Right atrium auricular region (tissue), 2 donors: Measurements from ENCODE around the gene MB. TPM values are rescaled to one million over a fixed set of nuclear protein-coding genes. Genes with fewer than 3 reads are reported as not detected.

Experiments
- DNase-seq: peaks from one replicate; pipeline ENCODE4 v3.0.0-alpha.2; 2019; ENCODE audit warnings: low spot score
- H3K27ac ChIP-seq, 2 donors: fragments of 200-600 bp; sonication (generic); 1 replicate in 1 of 2; 2 replicates in 1 of 2; pipeline ENCODE4 v1.5.1; 2016 to 2019
- H3K27me3 ChIP-seq, 2 donors: fragments of 200-600 bp; sonication (generic); one replicate each; pipeline versions ENCODE4 v1.5.1 to v1.6.0; 2017 to 2019
- H3K36me3 ChIP-seq: fragments of 200-600 bp; sonication (generic); one replicate; pipeline ENCODE4 v1.5.1; 2016
- H3K4me1 ChIP-seq, 2 donors: fragments of 200-600 bp; sonication (generic); one replicate each; pipeline versions ENCODE4 v1.5.1 to v1.6.0; 2017 to 2019
- H3K4me3 ChIP-seq, 2 donors: fragments of 200-600 bp; sonication (generic); 1 replicate in 1 of 2; 2 replicates in 1 of 2; pipeline ENCODE4 v1.5.1; 2017 to 2019; ENCODE audit warnings: mild to moderate bottlenecking in 1 of 2, moderate library complexity in 1 of 2
- H3K9me3 ChIP-seq, 2 donors: fragments of 200-600 bp; sonication (generic); one replicate each; pipeline ENCODE4 v1.5.1; 2019
- total RNA-seq, 2 donors: library from RNA; depleted of rRNA; stranded (reverse); fragments of >200 nt; gene quantifications; one replicate each; pipeline ENCODE4 v1.1.0, GENCODE V29; 2016
- TF ChIP-seq, protein P1 (sequence below), 2 donors: fragments of 200-600 bp; sonication (generic); IDR thresholded peaks; one replicate each; pipeline ENCODE4 v1.5.1; 2019; ENCODE audit warnings: antibody characterized with exemption in 2 of 2

The MB gene
- total RNA-seq, 2 donors from 2014 or later, result 6,650 to 9,762 TPM

DNA sequence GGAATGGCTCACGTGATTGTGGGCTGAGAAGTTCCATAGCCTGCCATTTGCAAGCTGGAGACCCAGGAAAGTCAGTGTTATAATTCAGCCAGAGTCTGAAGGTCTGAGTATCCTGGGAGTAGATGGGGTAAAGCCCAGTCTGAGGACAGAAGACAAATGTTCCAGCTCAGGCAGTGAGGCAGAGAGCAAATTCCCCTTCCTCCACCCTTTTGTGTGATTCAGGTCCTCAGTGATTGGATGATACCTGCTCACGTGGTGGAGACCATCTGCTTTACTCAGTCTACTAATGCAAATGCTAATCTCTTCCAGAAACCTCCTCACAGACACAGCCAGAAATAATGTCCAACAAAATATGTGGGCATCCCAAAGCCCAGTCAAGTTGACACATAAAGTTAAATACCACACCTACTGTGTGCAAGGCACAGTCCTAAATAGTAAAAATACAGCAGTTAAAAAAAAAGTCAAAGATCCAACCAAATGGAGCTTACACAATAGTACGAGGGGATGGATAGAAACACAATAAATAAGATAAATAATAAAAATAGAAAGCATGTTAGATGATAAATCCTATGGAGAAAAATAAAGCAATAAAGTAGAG lies 17.9 kb upstream of the MB start:
- Histone ChIP-seq H3K9me3 (no peaks in the 10 kb centered on the region), H3K36me3 (no peaks in the 10 kb centered on the region), H3K4me1 (peaks cover 0 to 23% of the 10 kb centered on the region in 2 donors), H3K4me3 (no peak overlapping the region), H3K27me3 (no peaks in the 10 kb centered on the region), H3K27ac (no peak overlapping the region)
- no peak for DNase-seq
- TF ChIP-seq, protein P1, sequence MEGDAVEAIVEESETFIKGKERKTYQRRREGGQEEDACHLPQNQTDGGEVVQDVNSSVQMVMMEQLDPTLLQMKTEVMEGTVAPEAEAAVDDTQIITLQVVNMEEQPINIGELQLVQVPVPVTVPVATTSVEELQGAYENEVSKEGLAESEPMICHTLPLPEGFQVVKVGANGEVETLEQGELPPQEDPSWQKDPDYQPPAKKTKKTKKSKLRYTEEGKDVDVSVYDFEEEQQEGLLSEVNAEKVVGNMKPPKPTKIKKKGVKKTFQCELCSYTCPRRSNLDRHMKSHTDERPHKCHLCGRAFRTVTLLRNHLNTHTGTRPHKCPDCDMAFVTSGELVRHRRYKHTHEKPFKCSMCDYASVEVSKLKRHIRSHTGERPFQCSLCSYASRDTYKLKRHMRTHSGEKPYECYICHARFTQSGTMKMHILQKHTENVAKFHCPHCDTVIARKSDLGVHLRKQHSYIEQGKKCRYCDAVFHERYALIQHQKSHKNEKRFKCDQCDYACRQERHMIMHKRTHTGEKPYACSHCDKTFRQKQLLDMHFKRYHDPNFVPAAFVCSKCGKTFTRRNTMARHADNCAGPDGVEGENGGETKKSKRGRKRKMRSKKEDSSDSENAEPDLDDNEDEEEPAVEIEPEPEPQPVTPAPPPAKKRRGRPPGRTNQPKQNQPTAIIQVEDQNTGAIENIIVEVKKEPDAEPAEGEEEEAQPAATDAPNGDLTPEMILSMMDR (IDR thresholded peaks at IDR 0.05), result no peak

DNA sequence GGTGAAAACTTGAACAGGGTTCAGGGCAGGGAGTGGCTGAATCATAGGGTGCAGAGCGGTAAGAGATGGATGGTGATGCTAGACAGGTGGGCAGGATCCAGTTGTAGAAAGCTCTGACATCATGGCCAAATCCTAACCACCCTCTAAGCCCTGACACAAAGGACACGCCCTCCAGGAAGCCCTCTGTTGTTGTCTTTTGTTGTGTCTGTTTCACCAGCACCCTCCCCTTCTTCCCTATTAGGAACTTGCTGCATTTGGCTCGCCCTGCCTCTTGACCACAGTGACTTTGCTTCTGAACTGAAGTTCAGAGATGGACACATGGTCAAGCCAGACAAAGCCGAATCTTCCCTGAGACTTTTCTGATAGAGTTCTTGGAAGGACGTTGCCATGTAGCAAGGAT lies 16.9 kb upstream of the MB start:
- H3K4me3 ChIP-seq, result no peak overlapping the region
- TF ChIP-seq, protein P1 (IDR thresholded peaks at IDR 0.05), result no peak
- DNase-seq, result no peak
- H3K9me3 ChIP-seq, result no peaks in the 10 kb centered on the region
- H3K27ac ChIP-seq, result no peak overlapping the region
- no peaks in the 10 kb centered on the region for H3K36me3 ChIP-seq
- H3K4me1 ChIP-seq, result peaks cover 0 to 25% of the 10 kb centered on the region in 2 donors
- H3K27me3 ChIP-seq, result no peaks in the 10 kb centered on the region

DNA sequence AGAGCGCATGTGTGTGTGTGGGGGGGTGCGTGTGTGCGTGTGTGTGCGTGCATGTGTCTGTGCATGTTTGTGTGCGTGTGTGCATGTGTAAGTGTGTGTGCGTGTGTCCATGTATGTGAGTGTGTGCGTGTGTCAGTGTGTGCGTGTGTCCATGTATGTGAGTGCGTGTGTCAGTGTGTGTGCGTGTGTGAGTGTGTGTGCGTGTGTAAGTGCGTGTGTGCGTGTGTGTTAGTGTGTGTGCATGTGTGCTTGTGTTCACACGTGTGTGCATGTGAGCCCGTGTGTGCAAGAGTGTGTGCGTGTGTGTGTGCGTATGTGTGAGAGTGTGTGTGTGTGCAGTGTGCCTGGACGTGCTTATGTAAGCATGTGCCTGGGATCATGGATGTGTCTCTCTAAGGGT lies 16.4 kb upstream of the MB start:
- peaks cover 0 to 20% of the 10 kb centered on the region in 2 donors for H3K4me1 ChIP-seq
- H3K9me3 ChIP-seq, result no peaks in the 10 kb centered on the region
- no peak overlapping the region for H3K4me3 ChIP-seq
- no peaks in the 10 kb centered on the region for H3K27me3 ChIP-seq
- DNase-seq, result no peak
- H3K36me3 ChIP-seq, result no peaks in the 10 kb centered on the region
- TF ChIP-seq, protein P1 (IDR thresholded peaks at IDR 0.05), result no peak
- H3K27ac ChIP-seq, result no peak overlapping the region

DNA sequence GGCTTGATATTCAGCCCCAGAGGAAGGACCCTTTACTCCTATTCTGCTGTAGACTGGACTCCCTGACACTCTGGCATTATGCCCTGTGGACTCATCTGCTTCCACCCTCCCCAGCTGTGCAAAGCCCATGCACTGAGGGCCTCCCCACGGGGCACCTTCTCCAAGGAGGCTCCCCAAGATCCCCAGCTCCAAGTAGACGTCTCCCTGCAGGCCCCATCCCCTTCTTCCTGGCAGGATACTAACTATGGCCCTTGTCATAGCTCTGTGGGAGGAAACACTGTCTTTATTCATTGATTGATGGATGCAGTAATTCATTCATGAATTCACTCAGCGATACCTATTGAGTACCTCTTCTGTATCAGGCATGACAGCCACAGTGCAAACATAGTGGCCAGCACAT lies 15.8 kb upstream of the MB start:
- H3K4me1 ChIP-seq, result peaks cover 0 to 14% of the 10 kb centered on the region in 2 donors
- H3K36me3 ChIP-seq, result no peaks in the 10 kb centered on the region
- H3K9me3 ChIP-seq, result no peaks in the 10 kb centered on the region
- H3K27me3 ChIP-seq, result no peaks in the 10 kb centered on the region
- no peak overlapping the region for H3K4me3 ChIP-seq
- TF ChIP-seq, protein P1 (IDR thresholded peaks at IDR 0.05), result no peak
- DNase-seq, result no peak
- H3K27ac ChIP-seq, result no peak overlapping the region

DNA sequence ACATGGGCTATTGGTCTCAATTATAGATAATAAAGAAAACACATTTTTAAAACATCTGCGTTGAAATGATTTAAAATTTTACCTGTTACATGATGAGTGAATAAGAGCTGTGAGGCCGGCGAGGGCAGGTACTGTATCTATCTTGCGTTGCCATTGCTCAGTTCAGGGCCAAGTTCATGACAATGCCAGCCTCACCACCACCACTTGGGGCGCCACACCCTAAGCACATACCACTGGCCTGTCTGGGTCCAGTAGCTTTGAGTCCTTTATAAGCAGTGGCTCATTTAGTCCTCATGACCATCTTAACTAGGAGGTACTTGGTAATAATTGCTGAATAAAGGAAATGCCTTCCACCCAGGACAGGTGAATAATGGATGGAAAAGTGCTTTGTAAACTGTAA lies 14.5 kb upstream of the MB start:
- Histone ChIP-seq H3K4me1 (peaks cover 0 to 16% of the 10 kb centered on the region in 2 donors), H3K9me3 (no peaks in the 10 kb centered on the region), H3K27ac (no peak overlapping the region), H3K36me3 (no peaks in the 10 kb centered on the region), H3K27me3 (no peaks in the 10 kb centered on the region), H3K4me3 (no peak overlapping the region)
- TF ChIP-seq, protein P1 (IDR thresholded peaks at IDR 0.05), result peak in 1 of 2 donors; percentile 51
- DNase-seq, result no peak

DNA sequence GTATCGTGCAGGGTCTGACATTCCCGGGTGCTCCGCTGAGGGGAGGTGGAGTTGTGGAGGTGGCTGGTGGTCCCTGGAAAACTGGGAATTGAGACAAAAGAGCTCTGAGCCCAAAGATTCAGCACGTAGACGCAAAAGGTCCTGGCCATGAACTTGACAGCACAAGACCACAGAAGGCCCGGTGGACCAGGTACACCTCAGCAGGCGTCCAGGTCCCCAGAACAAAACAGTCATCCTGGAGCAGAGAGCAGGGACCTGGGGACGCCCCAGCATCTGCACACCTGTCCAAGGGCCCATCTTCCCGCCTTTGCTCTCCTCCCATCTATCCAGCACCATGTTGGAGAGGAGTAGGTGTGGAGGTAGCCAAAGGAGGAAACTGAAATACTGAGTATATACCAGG lies 13.8 kb upstream of the MB start:
- Histone ChIP-seq H3K27ac (peak overlapping the region in 1 of 2 donors; percentile 75), H3K4me3 (no peak overlapping the region), H3K4me1 (peaks cover 0 to 18% of the 10 kb centered on the region in 2 donors), H3K9me3 (no peaks in the 10 kb centered on the region), H3K36me3 (no peaks in the 10 kb centered on the region), H3K27me3 (no peaks in the 10 kb centered on the region)
- TF ChIP-seq, protein P1 (IDR thresholded peaks at IDR 0.05), result no peak
- no peak for DNase-seq
